ENCODE results near the gene GRIK4. TPM values are rescaled to one million over a fixed set of nuclear protein-coding genes. Genes with fewer than 3 reads are reported as not detected.

GRIK4 gene
- total RNA-seq, 3 donors from 2014 or later = 0.36 to 0.51 TPM; not detected in 1

GRCh38 chr11:120769906-120770305 lies 258.4 kb downstream of the GRIK4 start:
- Histone ChIP-seq H3K4me3 (no peak overlapping the region), H3K4me1 (ENCODE audit: low read depth) (no peaks in the 10 kb centered on the region), H3K9me3 (peaks cover 4% of the 10 kb centered on the region), H3K36me3 (ENCODE audit: low read depth) (no peaks in the 10 kb centered on the region)
- intact Hi-C loops (cut with DNase I, micrococcal nuclease) = no loop called here
- ATAC-seq (no peak), DNase-seq (no peak)
- TF ChIP-seq CTCF (IDR thresholded peaks at IDR 0.05) = no peak

GRCh38 chr11:120771551-120772060 lies 260.1 kb downstream of the GRIK4 start:
- Histone ChIP-seq H3K9me3 (peaks cover 4% of the 10 kb centered on the region), H3K4me1 (ENCODE audit: low read depth) (no peaks in the 10 kb centered on the region), H3K4me3 (no peak overlapping the region), H3K36me3 (ENCODE audit: low read depth) (no peaks in the 10 kb centered on the region)
- intact Hi-C loops (cut with DNase I, micrococcal nuclease) = no loop called here
- ATAC-seq (no peak), DNase-seq (no peak)
- no peak for TF ChIP-seq CTCF (IDR thresholded peaks at IDR 0.05)

GRCh38 chr11:120773501-120774031 lies 262.0 kb downstream of the GRIK4 start:
- DNase-seq = peak in 1 of 3 donors; percentile 16
- no peaks in the 10 kb centered on the region for H3K9me3 ChIP-seq
- peak; percentile 90 for ATAC-seq
- intact Hi-C loops (cut with DNase I, micrococcal nuclease) = no loop called here
- TF ChIP-seq CTCF (IDR thresholded peaks at IDR 0.05) = no peak
- H3K4me1 ChIP-seq (ENCODE audit: low read depth) = no peaks in the 10 kb centered on the region
- H3K36me3 ChIP-seq (ENCODE audit: low read depth) = no peaks in the 10 kb centered on the region
- H3K4me3 ChIP-seq = no peak overlapping the region

GRCh38 chr11:120774591-120775386 lies 263.2 kb downstream of the GRIK4 start:
- intact Hi-C loops (cut with DNase I, micrococcal nuclease) = no loop called here
- Histone ChIP-seq H3K4me1 (ENCODE audit: low read depth) (no peaks in the 10 kb centered on the region), H3K4me3 (no peak overlapping the region), H3K36me3 (ENCODE audit: low read depth) (no peaks in the 10 kb centered on the region), H3K9me3 (no peaks in the 10 kb centered on the region)
- DNase-seq (no peak), ATAC-seq (no peak)
- TF ChIP-seq CTCF (IDR thresholded peaks at IDR 0.05) = no peak

- Histone ChIP-seq H3K4me3 (no peak overlapping the region), H3K36me3 (ENCODE audit: low read depth) (no peaks in the 10 kb centered on the region), H3K4me1 (ENCODE audit: low read depth) (no peaks in the 10 kb centered on the region), H3K9me3 (no peaks in the 10 kb centered on the region)
- DNase-seq (no peak), ATAC-seq (no peak)
- no peak for TF ChIP-seq CTCF (IDR thresholded peaks at IDR 0.05)
- intact Hi-C loops (cut with DNase I, micrococcal nuclease) = no loop called here
Observed at GRCh38 chr11:120775986-120776951, 264.7 kb downstream of the GRIK4 start.

Data from mucosa of descending colon (tissue), 3 donors.